ENCODE results near the gene MMP24OS.

- TF ChIP-seq POLR2A (IDR thresholded peaks at IDR 0.05; ENCODE audit: low read depth, low read length) (no peak), CTCF (conservative IDR thresholded peaks at IDR 0.05; ENCODE audit: low read depth, low read length) (no peak), ELK1 (IDR thresholded peaks at IDR 0.05; ENCODE audit: borderline replicate concordance, low read depth, low read length) (no peak), CEBPB (IDR thresholded peaks at IDR 0.05; ENCODE audit: low read depth, low read length) (no peak), SMC3 (IDR thresholded peaks at IDR 0.05; ENCODE audit: low read depth, low read length) (no peak), USF2 (IDR thresholded peaks at IDR 0.05; ENCODE audit: low read depth, low read length) (no peak), NFE2L2 (IDR thresholded peaks at IDR 0.05; ENCODE audit: low read depth, low read length) (no peak), MAFK (IDR thresholded peaks at IDR 0.05; ENCODE audit: low read depth, low read length) (no peak), RFX5 (IDR thresholded peaks at IDR 0.05; ENCODE audit: low read depth, low read length) (no peak), CHD1 (IDR thresholded peaks at IDR 0.05; ENCODE audit: low read depth, low read length) (no peak), BHLHE40 (IDR thresholded peaks at IDR 0.05; ENCODE audit: low read depth, low read length) (no peak), RAD21 (IDR thresholded peaks at IDR 0.05; ENCODE audit: low read length) (no peak), MXI1 (IDR thresholded peaks at IDR 0.05; ENCODE audit: borderline replicate concordance, low read depth, low read length) (no peak)
Observed at GRCh38 chr20:35279533-35280174, 1.7 kb upstream of the MMP24OS start.
